ENCODE data around the gene AGPAT3. TPM values are rescaled to one million over a fixed set of nuclear protein-coding genes. Genes with fewer than 3 reads are reported as not detected.

Gene AGPAT3
- total and polyA plus RNA-seq, 2 experiments from 2014 or later, result 41.0 to 51.2 TPM

DNA sequence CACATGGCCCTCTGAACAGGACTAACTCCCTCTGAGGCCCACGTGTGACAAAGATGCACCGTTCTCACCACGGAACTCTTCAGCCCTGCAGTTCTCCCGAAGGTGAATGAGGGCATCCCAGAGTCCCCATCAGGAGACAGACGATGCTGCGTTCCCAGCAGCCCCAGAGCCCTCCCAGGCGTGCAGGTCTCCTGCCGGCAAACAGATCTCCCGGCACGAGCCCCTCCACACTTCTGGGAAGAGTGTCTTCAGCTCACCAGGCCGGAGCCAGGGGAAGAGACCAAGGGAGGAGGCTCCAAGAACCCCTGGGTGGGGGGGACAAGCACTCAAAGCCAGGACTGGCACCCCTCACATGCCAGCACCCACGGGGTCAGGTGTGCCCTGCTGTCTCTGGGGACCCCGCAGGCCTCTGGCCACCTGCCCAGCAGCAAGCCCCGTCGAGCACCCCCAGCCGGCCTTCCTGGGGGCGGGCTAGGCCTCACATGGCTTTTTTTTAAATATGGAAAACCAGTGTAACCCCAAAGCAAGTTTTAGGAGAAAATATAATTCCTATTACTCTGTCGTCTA, 102.0 kb downstream of the AGPAT3 start:
- Histone ChIP-seq H3K9me2 (replicated peaks; ENCODE audit: insufficient read depth) (no peaks in the 10 kb centered on the region), H3K4me2 (no peak overlapping the region), H3K79me2 (no peaks in the 10 kb centered on the region), H2AFZ (no peak overlapping the region), H3K4me3 (no peak overlapping the region), H3K4me1 (ENCODE audit: insufficient read depth) (no peaks in the 10 kb centered on the region), H3K27ac (no peak overlapping the region), H3K36me3 (replicated peaks; ENCODE audit: insufficient read depth, low read depth) (no peaks in the 10 kb centered on the region), H3K27me3 (no peaks in the 10 kb centered on the region), H3K9me3 (ENCODE audit: low read depth) (no peaks in the 10 kb centered on the region), H4K20me1 (ENCODE audit: insufficient read depth, poor library complexity, severe bottlenecking) (peaks cover 4% of the 10 kb centered on the region)
- 93% methylated on average over 17 of the region's 18 CpGs for WGBS (ENCODE audit: low lambda C conversion rate, missing lambda C conversion rate)
- TF ChIP-seq, protein P1, sequence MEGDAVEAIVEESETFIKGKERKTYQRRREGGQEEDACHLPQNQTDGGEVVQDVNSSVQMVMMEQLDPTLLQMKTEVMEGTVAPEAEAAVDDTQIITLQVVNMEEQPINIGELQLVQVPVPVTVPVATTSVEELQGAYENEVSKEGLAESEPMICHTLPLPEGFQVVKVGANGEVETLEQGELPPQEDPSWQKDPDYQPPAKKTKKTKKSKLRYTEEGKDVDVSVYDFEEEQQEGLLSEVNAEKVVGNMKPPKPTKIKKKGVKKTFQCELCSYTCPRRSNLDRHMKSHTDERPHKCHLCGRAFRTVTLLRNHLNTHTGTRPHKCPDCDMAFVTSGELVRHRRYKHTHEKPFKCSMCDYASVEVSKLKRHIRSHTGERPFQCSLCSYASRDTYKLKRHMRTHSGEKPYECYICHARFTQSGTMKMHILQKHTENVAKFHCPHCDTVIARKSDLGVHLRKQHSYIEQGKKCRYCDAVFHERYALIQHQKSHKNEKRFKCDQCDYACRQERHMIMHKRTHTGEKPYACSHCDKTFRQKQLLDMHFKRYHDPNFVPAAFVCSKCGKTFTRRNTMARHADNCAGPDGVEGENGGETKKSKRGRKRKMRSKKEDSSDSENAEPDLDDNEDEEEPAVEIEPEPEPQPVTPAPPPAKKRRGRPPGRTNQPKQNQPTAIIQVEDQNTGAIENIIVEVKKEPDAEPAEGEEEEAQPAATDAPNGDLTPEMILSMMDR (IDR thresholded peaks at IDR 0.05; ENCODE audit: poor library complexity), result no peak
- TF ChIP-seq EZH2 (IDR thresholded peaks at IDR 0.05; ENCODE audit: borderline replicate concordance) (no peak), EZH2phosphoT487 (IDR thresholded peaks at IDR 0.05; ENCODE audit: low read depth, severe bottlenecking, unreplicated experiment) (no peak)
- no peak for DNase-seq (ENCODE audit: low spot score)

DNA sequence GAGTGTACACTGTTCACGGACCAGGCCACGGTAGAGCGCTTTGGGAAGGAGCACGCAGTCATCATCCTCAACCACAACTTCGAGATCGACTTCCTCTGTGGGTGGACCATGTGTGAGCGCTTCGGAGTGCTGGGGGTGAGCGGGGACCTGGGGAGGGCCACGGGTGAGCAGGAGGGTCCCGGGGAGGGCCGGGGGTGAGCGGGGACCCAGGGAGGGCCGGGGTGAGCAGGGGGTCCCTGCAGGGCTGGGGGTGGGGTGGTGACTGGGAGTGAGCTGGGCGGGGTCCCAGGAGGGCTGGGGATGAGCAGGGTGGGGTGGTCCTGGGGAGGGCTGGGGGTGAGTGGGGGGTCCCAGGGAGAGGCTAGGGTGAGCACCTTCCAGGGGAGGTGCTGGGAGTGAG, 103.0 kb downstream of the AGPAT3 start:
- Histone ChIP-seq H3K4me1 (ENCODE audit: insufficient read depth) (no peaks in the 10 kb centered on the region), H4K20me1 (ENCODE audit: insufficient read depth, poor library complexity, severe bottlenecking) (peaks cover 4% of the 10 kb centered on the region), H3K9me3 (ENCODE audit: low read depth) (no peaks in the 10 kb centered on the region), H3K4me3 (no peak overlapping the region), H3K27me3 (no peaks in the 10 kb centered on the region), H3K79me2 (no peaks in the 10 kb centered on the region), H3K36me3 (replicated peaks; ENCODE audit: insufficient read depth, low read depth) (no peaks in the 10 kb centered on the region), H3K27ac (no peak overlapping the region), H3K9me2 (replicated peaks; ENCODE audit: insufficient read depth) (no peaks in the 10 kb centered on the region), H2AFZ (no peak overlapping the region), H3K4me2 (no peak overlapping the region)
- no peak for TF ChIP-seq EZH2phosphoT487 (IDR thresholded peaks at IDR 0.05; ENCODE audit: low read depth, severe bottlenecking, unreplicated experiment)
- TF ChIP-seq EZH2 (IDR thresholded peaks at IDR 0.05; ENCODE audit: borderline replicate concordance), result no peak
- TF ChIP-seq, protein P1 (IDR thresholded peaks at IDR 0.05; ENCODE audit: poor library complexity), result no peak
- 95% methylated on average over 6 of the region's 15 CpGs for WGBS (ENCODE audit: low lambda C conversion rate, missing lambda C conversion rate)
- no peak for DNase-seq (ENCODE audit: low spot score)

DNA sequence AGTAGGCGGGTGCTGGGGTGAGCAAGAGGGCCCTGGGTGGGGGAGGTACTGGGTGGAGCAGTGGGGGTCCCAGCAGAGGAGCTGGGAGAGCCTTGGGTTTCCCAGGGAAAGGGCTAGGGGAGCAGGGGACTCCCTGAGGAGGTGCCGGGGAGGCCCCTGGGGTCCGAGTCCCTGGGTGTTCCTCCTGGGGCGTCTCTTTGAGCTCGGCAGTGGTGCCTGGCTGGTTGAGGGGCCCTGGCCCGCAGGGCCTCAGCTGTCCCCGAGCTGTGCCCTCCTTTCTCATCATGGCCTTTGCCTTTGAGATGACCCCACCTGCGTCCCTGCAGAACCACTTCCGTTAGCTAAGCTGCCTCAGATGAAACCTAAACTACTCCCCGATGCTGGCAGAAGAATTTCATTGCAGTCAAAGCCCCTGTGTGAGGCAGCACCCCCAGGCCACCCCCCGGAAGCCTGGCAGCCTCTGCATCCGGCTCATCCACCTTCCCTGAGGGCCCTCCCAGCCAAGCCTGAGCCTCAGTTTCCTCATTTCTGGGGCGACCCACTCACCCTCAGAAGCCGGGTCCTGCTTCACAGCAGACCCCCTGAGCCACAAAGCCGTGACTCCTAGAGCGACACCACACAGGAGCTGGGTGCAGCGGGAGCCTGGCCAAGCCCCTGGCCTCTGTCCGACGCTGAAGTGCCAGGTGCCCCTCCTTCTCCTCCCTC, 103.5 kb downstream of the AGPAT3 start:
- Histone ChIP-seq H3K27ac (no peak overlapping the region), H3K27me3 (no peaks in the 10 kb centered on the region), H3K4me3 (no peak overlapping the region), H3K79me2 (no peaks in the 10 kb centered on the region), H4K20me1 (ENCODE audit: insufficient read depth, poor library complexity, severe bottlenecking) (peaks cover 4% of the 10 kb centered on the region), H3K9me2 (replicated peaks; ENCODE audit: insufficient read depth) (no peaks in the 10 kb centered on the region), H3K36me3 (replicated peaks; ENCODE audit: insufficient read depth, low read depth) (no peaks in the 10 kb centered on the region), H3K4me1 (ENCODE audit: insufficient read depth) (no peaks in the 10 kb centered on the region), H2AFZ (no peak overlapping the region), H3K4me2 (no peak overlapping the region), H3K9me3 (ENCODE audit: low read depth) (no peaks in the 10 kb centered on the region)
- TF ChIP-seq EZH2 (IDR thresholded peaks at IDR 0.05; ENCODE audit: borderline replicate concordance) (no peak), EZH2phosphoT487 (IDR thresholded peaks at IDR 0.05; ENCODE audit: low read depth, severe bottlenecking, unreplicated experiment) (no peak)
- TF ChIP-seq, protein P1 (IDR thresholded peaks at IDR 0.05; ENCODE audit: poor library complexity), result no peak
- no peak for DNase-seq (ENCODE audit: low spot score)
- WGBS (ENCODE audit: low lambda C conversion rate, missing lambda C conversion rate), result 96% methylated on average over 18 of the region's 19 CpGs

Measured in hepatocyte (in vitro differentiated cells).